HG03432 (cell line): ENCODE data around the gene CDHR4.
A peak's percentile ranks its signal among the peaks of the same experiment; 100 is the strongest.
"Not testable (repeated sequence)": the region's sequence is repeated elsewhere in the genome, so short reads cannot be mapped to it uniquely, and the experiment has no call there.

Experiments used
- ATAC-seq: cut with Tn5 transposase; IDR thresholded peaks from one replicate; pipeline ENCODE4 v1.9.1; 2021; ENCODE audit warnings: mild to moderate bottlenecking, moderate library complexity; ENCODE audit not compliant: unreplicated experiment

CDHR4 gene, protein sequence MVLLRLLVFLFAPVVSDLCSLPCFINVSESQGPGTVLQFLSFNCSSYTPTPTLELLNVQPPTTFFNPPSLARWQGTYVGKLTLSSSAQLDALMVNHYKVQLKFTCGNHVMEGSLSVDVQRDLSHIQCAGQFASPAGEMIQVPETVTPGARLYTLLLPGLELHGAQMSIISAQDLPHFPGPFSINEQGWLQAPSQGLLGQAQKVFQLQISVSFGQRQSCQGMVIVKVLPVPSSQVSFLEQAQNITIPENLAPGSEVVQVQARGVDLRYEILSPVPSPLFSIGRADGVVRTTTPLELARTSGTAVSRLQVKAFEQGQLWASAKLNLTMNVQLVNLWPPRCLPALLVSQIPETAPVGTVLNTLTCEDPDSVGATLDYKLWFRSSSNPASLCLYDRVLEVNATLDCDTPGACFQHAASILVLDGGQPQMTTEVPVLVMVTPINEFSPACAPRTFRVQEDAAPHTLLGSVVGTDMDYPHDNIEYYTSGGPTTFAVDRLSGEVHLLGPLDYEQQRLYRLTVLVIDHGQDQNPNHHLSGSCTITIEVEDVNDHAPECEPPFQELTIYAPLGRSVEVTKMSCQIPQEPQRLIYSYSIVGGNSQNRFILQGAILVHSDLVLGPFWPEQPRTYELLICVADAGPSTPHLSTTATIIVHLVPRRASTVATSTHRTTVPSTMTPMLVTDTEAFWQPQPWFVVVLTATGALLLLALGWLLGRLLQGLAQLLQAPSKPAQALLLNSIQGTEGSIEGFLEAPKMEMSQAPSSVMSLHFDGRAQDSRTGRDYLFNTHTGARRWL

DNA sequence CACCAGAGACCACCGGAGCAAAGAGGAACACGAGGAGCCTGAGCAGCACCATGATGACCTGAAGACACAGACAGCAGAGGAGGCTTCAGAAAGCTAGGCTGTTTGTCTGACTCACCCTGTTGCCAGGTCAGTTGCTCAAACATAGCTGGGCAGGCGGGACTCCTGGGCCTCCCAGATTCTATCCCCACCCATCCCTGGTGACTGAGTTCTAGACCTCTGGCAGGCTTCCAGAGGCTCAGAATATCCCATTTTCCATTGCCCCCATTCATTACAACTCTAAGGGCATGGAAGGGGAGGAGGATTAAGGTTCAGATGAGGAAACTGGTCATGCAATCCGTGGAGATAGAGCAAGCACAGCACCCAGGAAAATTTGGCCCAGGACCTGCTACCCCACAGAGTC, at the start of gene CDHR4:
Gene CDHR4 (minus strand): TSS at position 113 of the 400 bp plus-strand sequence. CDS start 61 bp downstream, at position 52.
- no peak for ATAC-seq

DNA sequence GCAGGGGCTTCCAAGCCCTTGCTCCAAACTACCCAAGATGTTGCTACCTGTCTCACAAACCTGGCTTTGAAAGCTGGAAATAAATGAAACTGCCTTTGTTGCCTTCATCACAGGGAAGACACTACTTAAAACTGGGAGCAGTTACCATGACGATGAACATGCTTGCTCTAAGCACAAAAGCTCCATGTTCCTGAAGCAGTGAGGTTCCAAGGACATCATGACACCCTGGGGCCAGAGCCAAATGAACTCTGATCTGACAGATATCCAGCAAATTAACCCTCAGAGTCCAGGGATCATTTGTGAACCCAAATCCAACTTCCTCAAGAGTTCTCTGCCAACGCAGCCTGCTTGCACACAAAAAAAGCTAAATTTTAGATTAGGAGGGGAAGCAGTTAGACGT, 46.0 kb upstream of the CDHR4 start:
- ATAC-seq, result no peak

DNA sequence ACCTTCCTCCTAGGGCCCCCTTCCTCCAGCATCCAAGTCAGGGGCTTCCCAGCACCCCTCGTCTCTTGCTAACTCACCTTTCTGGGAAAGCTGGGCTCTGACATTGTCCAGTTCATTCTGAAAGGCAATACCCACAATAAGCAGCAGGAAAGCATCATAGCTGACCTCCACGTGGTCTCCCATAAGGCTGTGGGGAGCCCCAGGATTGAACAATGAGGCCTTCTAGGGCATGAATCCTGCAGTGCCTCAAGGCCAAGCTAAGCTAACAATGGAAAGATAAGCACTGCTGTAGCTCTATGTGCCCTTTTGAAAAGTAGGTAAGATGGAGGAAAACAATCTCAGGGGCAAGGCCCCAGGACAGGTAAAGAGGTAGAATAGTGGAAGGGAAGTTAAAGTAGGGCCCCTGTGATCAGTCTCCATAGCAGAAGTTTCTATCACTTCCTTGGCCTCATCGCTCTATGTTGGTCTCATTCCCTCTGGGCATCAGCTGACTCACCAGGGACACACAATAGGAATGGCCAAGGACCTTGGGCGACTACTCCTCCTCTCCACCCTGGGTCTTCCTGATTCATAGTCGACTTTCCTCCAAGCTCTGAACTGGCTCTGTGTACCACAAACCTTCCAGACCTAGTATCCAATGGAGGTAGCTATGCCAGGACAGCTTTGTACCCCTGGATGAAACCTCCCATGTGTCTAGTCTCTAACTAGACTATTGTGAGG, 45.0 kb upstream of the CDHR4 start:
- ATAC-seq, result no peak

DNA sequence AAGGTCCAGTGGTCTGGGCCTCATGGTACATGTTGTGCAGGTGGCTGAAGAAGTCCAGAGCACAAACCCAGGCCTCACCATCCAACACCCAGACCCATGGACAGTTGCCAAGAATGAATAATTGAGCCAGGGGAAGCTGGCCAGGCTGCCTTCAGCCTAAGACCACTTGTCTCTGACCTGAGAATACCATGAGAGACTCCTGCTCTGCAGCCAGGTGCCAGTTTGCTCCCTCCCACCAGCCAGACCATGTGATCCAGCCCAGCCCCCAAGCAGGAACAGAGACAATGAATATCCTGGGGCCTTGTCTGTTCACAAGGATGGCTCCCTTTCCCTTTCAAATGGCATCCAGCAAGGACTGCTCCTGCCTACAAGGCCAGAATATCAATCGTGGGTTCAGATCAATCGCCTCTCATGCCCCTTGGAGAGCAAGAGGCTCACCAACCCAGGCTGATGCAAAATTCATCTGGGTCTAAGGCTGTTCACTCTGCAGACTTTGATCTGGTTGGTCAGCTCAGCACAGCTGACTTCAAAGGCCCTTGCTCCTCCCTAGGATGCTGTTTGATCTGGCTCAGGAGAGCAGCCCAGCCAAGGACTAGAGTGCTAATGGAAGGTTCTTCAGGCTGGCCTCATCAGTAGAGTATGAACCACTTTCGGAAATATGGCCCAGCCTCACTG, 43.3 kb upstream of the CDHR4 start:
- no peak for ATAC-seq

DNA sequence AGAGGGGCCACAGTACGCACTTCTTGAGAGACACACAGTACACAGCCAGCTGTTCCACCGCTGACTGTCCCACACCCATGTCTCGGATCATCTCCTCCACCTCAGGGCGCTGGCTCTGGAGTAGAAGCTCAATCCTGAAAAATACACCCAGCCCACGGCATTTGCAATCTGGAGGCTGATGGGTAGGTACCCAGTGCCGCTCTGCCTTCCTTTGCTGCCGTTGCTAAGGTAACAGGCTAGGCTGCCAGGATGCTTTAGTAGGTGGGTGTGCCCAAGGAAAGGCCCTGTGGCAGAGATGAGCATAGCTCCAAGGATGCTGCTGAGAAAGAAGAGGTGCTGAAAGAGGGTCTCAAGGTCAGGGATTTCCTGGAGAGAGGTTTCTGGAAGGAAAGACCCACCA, 42.1 kb upstream of the CDHR4 start:
- ATAC-seq, result no peak

DNA sequence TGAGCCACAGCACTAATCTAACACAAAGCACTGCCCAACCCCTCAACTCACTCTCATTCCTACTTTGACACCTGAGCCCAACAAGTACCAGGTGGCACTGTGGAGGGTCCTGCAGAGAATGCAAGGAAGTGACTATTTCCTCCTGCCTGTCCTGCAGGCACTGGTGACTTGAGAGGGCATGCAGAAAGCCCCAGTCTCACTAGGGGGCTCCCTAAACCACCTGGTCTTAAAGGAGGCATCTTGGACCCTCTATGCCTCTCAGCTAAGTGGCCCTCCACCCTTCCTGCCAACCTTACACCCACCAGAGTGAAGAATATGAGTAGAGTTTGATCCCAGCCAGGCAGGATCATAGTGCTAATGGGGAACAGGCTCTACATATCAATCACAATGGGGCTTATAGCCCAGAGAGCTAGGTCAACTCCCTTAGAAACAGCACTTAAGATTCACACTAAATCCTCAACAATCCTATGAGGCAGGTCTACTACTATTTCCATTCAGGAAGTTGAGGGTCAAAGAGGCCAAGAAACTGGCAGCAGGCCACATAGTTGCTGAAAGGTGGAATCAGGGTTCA, 41.5 kb upstream of the CDHR4 start:
- no peak for ATAC-seq

DNA sequence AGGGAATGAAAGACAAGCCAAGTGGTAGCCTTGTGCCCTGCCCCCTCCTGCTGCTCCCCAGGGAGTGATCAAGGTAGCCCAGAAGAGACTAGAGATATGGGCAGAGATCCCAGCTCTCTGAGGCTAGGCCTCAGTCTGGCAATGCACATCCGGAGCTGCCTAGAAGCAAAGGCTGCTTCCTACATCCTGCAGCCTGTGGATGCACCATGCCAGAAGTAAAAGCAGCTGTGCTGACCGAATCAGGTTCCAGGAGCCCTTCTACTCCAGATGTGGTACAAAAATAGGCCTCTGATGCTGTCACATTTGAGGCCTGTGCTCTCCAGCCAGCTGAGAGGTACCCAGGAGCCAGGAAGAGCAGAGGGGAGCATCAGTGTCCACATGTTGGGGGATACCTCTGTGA, 40.7 kb upstream of the CDHR4 start:
- ATAC-seq, result no peak

DNA sequence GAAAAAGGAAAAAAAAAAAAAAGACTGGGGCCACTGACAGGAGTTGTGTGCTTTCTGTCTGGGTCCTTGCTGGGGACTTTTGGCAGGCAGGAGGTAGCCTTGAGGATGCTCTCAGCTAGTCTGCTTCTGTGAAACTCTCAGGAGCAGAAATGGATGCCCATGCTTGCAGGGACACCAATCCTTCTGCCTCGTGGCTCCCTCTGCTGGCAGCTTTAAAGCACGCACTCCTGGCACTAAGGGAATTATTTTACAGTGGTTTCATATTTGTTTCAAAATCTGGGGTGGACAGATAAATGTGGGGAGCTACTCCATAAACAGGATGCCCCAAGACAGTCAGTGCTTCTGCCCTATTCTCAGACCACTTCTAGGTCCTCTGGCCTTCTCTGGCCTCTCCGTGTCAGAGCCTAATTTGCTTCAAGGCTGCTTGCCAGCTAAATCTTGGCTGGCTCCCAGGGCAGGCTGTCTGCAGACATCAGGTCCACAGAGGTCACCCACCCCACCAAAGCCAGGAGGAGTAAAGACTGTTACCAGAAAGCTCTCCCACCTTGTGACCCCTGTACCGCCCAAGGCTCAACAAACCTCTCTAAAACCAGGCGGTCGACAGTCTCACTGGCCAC, 39.6 kb upstream of the CDHR4 start:
- ATAC-seq, result no peak

DNA sequence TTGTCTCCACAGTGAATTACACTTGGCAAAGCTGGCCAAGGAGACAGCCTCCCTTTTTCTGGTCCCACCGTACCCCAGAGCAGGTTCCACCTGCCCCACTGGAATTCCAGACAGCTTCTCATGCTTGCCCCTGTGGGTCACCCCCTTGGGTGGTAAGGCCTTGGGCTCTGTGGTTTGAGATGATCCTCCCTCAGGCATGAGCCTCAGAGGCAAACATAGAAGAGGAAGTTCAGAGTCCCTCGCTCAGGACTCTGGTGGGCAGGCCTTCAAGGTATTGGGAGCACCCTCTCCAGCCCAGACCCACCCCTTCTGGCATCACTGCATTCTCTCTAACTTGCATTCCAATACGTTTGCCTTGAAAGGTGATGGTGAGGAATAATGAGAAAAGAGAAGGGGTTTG, 31.7 kb upstream of the CDHR4 start:
- no peak for ATAC-seq

DNA sequence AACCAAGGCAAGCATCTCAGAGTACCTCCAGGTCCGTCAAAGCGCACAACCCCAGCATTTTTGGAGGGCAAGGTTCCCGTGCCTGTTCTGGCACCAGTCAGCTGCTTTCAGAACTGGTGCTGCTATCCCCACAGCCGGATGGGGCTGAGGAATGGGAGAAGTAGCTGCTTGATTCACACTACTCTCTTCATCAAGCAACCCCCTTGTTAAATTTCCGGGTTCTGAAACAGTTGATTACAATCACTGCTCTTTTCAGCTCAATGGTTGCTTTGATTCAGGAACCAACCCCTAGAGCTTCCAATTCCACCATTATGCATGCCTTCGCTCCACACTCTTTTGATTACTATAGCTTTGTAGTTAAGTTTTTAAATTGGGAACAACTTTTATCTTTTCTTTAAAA, 26.3 kb upstream of the CDHR4 start:
- no peak for ATAC-seq

DNA sequence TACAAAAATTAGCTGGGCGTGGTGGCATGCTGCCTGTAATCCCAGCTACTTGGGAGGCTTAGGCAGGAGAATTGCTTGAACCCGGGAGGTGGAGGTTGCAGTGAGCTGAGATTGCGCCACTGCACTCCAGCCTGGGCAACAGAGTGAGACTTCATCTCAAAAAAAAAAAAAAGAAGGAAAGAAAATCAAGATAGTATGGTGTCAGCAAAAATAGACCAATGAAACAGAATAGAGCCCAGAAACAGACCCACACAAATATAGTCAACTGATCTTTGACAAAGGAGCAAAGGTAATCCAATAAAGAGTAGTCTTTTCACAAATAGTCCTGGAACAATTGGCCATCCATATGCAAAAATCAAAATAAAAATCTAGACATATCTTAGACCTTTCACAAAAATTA, 23.5 kb upstream of the CDHR4 start:
- ATAC-seq, result not testable (repeated sequence)

DNA sequence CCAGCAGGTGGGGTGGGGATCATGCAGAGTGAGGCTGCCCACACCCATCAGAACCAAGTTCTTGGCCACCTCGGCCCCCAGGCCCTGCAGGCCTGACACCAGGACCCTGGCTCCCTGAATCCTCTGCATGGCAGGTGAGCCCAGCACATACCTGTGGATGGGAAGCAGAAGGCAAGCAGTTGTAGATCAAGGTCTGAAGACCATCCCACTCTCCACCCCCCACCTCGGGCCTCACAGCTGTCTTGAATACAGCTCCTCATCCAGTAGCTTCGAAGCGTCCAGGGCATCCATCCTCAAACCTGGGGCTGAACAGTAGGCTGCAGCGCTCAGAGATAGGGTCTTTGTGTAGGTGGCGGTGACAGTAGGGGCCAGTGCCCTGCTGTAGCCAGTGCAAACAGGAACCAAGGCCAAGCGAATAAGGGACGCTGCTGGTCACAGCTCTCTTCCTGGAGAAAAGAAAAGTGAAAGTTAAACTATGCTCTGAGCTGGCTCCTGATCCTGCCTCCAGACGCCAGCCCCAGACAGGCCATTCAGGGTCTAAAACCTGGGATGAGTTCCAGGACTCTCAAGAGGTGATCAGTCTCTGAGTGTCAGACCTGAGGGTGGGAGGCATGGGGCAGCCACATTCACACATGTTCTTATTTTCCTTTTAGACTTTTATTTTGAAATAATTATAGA, 14.0 kb upstream of the CDHR4 start, which contains the start of gene UBA7:
Gene UBA7 (minus strand): TSS at position 457 of the 678 bp plus-strand sequence. CDS start 166 bp downstream, at position 291.
- ATAC-seq, result peak; percentile 60

DNA sequence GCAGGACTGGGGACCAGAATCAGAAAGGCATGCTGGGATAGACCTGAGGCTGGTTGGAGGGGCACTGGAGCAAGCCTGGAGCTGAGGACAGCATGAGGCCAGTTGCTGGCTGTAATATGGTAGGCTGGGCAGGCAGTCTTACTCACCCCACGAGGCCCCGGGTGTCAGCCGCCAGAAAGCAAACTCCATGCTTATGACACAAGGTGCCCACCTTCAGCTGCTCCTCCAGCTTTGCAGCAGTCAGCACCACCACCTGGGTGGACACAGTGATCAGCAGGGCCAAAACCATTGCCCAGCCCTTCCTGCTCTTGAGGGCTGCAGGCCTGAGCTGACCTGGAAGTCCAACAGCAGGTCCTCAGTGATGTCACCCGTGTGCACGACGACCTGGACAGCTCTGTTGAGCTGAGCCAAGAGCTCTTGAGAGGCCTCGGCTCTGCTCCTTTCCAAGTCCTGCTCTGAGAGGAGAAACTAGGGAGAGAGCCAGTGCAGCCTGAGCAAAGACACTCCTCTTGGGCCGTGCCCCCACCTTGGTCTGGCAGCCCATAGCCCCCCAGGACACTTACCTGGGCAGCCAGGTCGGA, 13.3 kb upstream of the CDHR4 start:
- no peak for ATAC-seq

DNA sequence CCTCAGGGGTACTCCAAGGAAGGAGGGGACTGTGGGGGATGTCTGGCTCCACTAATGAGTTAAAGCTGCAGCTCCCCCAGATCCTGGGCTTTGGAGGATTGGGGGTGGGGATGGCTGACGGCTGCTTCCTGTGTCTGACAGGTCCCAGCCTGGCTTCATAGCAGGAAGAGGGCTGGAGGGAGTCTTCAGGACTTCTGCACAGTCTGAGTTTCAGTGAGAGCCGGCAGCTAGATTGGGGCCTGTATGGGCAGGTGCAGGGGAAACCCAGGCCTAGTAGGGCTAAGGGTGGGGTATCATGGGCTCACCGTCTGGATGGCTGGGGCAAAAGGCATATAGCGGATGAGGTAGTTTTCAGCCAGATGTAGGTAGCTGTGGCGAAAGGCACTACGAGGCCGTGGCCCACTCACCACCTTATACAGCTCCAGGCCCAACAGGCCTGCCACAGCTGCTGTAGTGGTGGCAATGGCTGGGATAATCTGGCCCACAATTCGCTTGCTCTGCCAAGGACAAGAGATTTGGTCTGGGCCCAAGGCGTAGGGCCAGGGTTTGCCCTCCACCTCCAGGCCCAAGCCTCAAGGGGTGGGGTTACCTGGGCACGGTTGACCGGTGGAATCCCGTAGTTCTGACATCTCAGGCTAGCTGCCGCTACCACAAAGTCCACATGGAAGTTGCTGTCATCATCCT, 7.9 kb upstream of the CDHR4 start:
- no peak for ATAC-seq

DNA sequence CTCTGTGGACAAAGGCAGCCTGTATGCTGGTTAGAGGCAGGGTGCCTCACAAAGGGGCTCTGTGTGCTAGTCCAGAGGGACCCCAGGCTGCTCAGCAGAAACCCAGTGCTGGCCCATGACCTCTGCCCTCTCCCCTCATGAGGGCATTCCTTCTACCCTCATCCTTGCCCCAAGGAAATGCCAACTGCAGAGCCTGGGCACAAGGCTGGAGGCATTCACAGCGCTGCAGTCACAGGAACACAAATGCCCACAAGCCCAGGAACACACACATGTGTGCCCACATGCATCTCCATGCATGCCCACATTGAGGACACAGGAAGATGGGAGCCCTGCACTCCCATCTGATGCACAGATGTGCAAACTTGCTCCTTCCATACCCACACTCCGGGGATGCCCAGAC, 7.2 kb upstream of the CDHR4 start:
- ATAC-seq, result no peak

DNA sequence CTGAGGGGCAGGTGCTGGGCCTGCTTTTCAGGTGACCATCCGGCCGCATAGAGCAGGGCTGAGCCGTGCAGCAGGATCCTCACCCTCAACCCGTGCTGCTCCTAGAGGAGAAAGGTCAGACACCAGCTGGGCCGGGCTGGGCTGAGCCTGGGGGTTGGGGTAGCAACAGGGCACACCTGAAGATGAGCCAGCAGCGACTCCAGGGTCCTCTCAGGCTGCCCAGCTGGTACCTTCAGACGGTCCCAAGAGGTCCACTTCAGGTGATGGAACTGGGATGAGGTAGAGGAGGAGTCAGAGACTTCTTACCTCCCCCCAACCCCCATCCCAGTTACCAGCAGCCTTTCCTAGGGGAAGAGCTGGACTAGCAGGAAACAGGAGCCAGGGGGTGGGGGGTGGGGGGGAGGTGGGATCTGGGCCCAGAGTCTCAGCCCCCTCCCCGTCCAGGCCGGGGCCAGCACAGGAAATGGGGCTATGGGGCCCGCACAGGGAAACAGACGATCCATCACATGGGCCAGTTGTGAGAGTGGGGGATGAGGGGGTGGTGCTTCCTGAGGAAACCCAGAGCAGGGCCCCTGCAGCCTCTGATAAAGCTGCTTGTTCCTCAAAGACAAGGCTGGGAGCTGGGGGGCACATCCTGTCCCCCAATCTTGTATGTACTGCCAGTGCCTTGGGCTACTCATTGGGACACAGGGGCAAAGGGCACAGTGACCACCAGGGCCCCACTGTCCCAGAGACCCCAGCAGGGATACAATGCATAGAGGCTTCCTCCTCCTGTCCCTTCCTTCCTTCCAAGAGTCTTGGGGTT, 6.4 kb upstream of the CDHR4 start:
- no peak for ATAC-seq

DNA sequence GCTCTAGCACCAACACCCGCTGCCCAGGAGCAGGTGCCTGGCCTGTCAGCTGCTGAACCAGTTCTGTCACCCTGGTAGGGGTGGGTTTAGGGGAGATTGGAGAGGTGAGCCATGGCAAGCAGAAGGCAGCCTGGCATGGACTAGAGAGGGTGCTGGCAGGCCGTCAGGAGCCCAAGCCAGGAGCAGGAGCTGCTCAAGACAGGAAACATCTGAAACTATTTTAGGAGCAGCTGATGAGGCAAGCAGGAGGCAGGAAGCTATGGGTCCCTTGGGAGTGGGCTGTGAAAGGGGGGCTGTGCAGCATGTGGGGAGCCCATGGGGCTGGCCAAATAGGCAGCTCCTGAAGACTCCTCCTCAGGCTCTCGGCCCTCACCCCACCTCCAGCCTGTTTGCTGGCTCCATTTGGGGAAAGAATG, 5.7 kb upstream of the CDHR4 start:
- ATAC-seq, result no peak
